Measurements from ENCODE around the gene FAM163B. TPM values are rescaled to one million over a fixed set of nuclear protein-coding genes. Genes with fewer than 3 reads are reported as not detected.

Gene FAM163B
- total RNA-seq, 1 experiment from 2014 or later, result not detected

DNA sequence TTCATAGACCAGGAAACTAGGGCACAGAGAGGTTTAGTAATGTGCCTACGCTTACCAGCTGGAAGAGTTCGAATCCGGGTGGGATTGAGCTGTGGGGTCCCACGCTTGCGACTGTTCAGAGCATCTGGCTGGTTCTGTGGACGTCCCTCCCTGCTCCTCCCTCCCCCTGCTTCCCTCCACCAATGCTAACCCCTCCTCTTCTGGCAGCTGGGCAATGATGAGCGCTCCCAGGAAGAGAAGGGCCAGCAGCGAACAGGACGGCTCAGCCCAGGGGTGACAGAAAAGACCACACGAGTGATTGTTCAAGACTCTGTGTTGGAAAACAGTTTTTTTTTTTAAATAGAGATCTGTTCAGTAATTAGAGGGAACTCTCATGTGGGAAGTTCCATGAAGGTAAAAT, 6.9 kb downstream of the FAM163B start:
- intact Hi-C loops (cut with micrococcal nuclease), result no loop called here
- Mint-ChIP-seq H3K36me3 (ENCODE audit: insufficient read depth, unreplicated experiment) (no peaks in the 10 kb centered on the region), H3K4me1 (ENCODE audit: insufficient read depth, unreplicated experiment) (no peaks in the 10 kb centered on the region), H3K4me3 (ENCODE audit: unreplicated experiment) (no peak overlapping the region), H3K27ac (ENCODE audit: low read depth, unreplicated experiment) (no peak overlapping the region), H3K9me3 (ENCODE audit: unreplicated experiment) (peaks cover 6% of the 10 kb centered on the region), H3K27me3 (ENCODE audit: insufficient read depth, unreplicated experiment) (peaks cover 38% of the 10 kb centered on the region)
- TF ChIP-seq, protein P1, sequence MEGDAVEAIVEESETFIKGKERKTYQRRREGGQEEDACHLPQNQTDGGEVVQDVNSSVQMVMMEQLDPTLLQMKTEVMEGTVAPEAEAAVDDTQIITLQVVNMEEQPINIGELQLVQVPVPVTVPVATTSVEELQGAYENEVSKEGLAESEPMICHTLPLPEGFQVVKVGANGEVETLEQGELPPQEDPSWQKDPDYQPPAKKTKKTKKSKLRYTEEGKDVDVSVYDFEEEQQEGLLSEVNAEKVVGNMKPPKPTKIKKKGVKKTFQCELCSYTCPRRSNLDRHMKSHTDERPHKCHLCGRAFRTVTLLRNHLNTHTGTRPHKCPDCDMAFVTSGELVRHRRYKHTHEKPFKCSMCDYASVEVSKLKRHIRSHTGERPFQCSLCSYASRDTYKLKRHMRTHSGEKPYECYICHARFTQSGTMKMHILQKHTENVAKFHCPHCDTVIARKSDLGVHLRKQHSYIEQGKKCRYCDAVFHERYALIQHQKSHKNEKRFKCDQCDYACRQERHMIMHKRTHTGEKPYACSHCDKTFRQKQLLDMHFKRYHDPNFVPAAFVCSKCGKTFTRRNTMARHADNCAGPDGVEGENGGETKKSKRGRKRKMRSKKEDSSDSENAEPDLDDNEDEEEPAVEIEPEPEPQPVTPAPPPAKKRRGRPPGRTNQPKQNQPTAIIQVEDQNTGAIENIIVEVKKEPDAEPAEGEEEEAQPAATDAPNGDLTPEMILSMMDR (IDR thresholded peaks at IDR 0.05; ENCODE audit: unreplicated experiment), result no peak
- ChIA-PET POLR2A (interaction anchor here (0.7 kb wide), 1 partner anchor 450 kb away, joined by 5 read pairs; no protein-coding TSS in a partner anchor), CTCF (interaction anchor here (0.5 to 0.7 kb wide), 3 partner anchors 64 to 425 kb away, joined by 3 to 4 read pairs (median 3); no protein-coding TSS in a partner anchor)
- no TSS peak for BruUV-seq (replicated peaks)
- no peak for DNase-seq (ENCODE audit: unreplicated experiment)

DNA sequence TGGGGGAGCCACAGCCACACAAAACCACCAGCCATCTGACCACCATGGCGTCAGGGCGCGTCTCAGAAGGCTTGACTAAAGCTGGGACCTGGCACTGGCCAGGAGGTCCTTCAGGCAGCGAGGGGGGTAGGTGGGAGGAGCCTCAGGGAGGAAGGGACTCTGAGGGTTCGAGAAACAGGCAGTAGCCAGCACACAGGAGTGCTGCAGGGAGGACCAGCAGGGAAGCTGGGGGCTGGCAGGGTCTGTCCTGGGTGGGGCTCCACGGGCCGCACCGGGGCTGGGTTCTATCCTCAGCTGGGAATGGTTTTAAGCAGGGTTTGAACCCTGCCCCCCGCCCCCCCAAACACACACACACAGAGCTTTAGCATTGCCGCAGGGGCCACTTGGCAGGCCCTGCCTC, 7.4 kb downstream of the FAM163B start:
- ChIA-PET POLR2A (interaction anchor here (0.7 kb wide), 1 partner anchor 450 kb away, joined by 5 read pairs; no protein-coding TSS in a partner anchor), CTCF (interaction anchor here (0.5 kb wide), 1 partner anchor 145 kb away, joined by 3 read pairs; no protein-coding TSS in a partner anchor)
- H3K4me3 Mint-ChIP-seq (ENCODE audit: unreplicated experiment), result no peak overlapping the region
- no peak for DNase-seq (ENCODE audit: unreplicated experiment)
- H3K9me3 Mint-ChIP-seq (ENCODE audit: unreplicated experiment), result peaks cover 11% of the 10 kb centered on the region
- peaks cover 33% of the 10 kb centered on the region for H3K27me3 Mint-ChIP-seq (ENCODE audit: insufficient read depth, unreplicated experiment)
- no peaks in the 10 kb centered on the region for H3K4me1 Mint-ChIP-seq (ENCODE audit: insufficient read depth, unreplicated experiment)
- TF ChIP-seq, protein P1 (IDR thresholded peaks at IDR 0.05; ENCODE audit: unreplicated experiment), result no peak
- no TSS peak for BruUV-seq (replicated peaks)
- intact Hi-C loops (cut with micrococcal nuclease), result no loop called here
- no peak overlapping the region for H3K27ac Mint-ChIP-seq (ENCODE audit: low read depth, unreplicated experiment)
- H3K36me3 Mint-ChIP-seq (ENCODE audit: insufficient read depth, unreplicated experiment), result no peaks in the 10 kb centered on the region

DNA sequence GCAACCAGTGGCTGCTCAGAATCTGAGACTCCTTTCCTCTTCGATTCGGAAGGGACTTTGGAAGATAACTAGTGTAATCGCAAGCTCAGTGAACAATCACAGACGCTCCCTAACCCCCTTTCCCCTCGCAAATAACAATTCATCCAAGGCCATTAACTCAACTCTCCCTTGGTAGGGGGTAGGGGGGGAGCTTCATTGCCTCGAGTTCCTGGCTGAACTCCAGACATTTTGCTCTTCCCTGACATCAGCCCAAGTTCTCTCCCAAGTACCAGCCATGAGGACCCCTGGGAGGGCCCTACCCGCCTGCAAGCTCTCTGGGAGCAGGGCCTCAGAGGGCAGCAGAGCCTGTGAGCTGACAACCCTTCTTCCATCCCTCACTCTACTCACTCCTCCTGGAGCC, 8.4 kb downstream of the FAM163B start:
- DNase-seq (ENCODE audit: unreplicated experiment), result no peak
- no peak overlapping the region for H3K4me3 Mint-ChIP-seq (ENCODE audit: unreplicated experiment)
- no TSS peak for BruUV-seq (replicated peaks)
- H3K9me3 Mint-ChIP-seq (ENCODE audit: unreplicated experiment), result peaks cover 13% of the 10 kb centered on the region
- no peaks in the 10 kb centered on the region for H3K4me1 Mint-ChIP-seq (ENCODE audit: insufficient read depth, unreplicated experiment)
- TF ChIP-seq, protein P1 (IDR thresholded peaks at IDR 0.05; ENCODE audit: unreplicated experiment), result no peak
- no peak overlapping the region for H3K27ac Mint-ChIP-seq (ENCODE audit: low read depth, unreplicated experiment)
- POLR2A ChIA-PET, result interaction anchor here (0.6 to 1.1 kb wide), 2 partner anchors 10 to 35 kb away, joined by 3 to 5 read pairs; no protein-coding TSS in a partner anchor
- no peaks in the 10 kb centered on the region for H3K36me3 Mint-ChIP-seq (ENCODE audit: insufficient read depth, unreplicated experiment)
- CTCF ChIA-PET, result no interaction called here
- intact Hi-C loops (cut with micrococcal nuclease), result no loop called here
- H3K27me3 Mint-ChIP-seq (ENCODE audit: insufficient read depth, unreplicated experiment), result peaks cover 23% of the 10 kb centered on the region

DNA sequence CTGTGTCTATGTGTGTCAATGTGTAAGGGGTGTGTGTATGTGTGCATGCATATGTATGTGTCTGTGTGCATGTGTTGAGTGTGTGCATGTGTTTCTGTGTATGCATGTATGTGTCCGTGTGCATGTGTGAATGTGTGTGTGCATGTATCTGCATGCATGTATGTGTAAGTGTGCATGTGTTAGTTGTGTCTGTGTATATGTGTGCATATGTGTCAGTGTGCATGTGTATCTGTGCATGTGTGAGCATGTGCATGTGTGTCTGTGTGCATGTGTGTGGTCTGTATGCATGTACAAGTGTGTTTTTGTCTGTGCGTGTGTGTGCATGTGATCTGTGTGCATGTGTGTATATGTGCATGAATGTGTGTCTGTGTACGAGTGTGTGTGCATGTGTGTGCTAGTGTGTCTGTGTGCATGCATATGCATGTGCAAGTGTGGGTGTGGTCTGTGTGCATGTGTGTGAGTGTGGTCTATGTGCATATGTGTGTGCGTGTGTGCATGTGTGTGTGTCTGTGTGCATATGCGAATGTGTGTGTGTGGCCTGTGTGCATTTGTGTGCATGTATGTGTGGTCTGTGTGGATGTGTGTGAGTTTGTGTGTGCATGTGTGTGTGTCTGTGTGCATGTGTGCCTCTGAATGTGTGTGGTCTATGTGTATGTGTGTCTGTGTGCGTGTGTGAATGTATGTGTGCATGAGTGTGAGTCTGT, 9.6 kb downstream of the FAM163B start:
- Mint-ChIP-seq H3K27ac (ENCODE audit: low read depth, unreplicated experiment) (no peak overlapping the region), H3K27me3 (ENCODE audit: insufficient read depth, unreplicated experiment) (peaks cover 16% of the 10 kb centered on the region), H3K36me3 (ENCODE audit: insufficient read depth, unreplicated experiment) (no peaks in the 10 kb centered on the region), H3K4me1 (ENCODE audit: insufficient read depth, unreplicated experiment) (no peaks in the 10 kb centered on the region), H3K4me3 (ENCODE audit: unreplicated experiment) (no peak overlapping the region), H3K9me3 (ENCODE audit: unreplicated experiment) (peaks cover 13% of the 10 kb centered on the region)
- DNase-seq (ENCODE audit: unreplicated experiment), result no peak
- BruUV-seq (replicated peaks), result no TSS peak
- CTCF ChIA-PET, result no interaction called here
- TF ChIP-seq, protein P1 (IDR thresholded peaks at IDR 0.05; ENCODE audit: unreplicated experiment), result no peak
- POLR2A ChIA-PET, result no interaction called here
- intact Hi-C loops (cut with micrococcal nuclease), result no loop called here
